PC-3 (cell line): ENCODE measurements around the gene TACR2.

Source experiments
- EZH2 ChIP-seq: fragments of 300-600 bp; sonication (generic); IDR thresholded peaks from one replicate; pipeline ENCODE4 v1.6.1; 2017; ENCODE audit warnings: antibody characterized with exemption, mild to moderate bottlenecking, low read length; ENCODE audit not compliant: unreplicated experiment
- EZH2phosphoT487 ChIP-seq: fragments of 300-600 bp; sonication (generic); IDR thresholded peaks from 2 replicates; pipeline ENCODE4 v1.6.1; 2018; ENCODE audit warnings: mild to moderate bottlenecking, antibody characterized with exemption, low read length, borderline replicate concordance
- TF ChIP-seq, protein P1 (sequence below): fragments of 300-600 bp; sonication (generic); conservative IDR thresholded peaks from 2 replicates; pipeline ENCODE4 v1.5.1; 2017; ENCODE audit warnings: antibody characterized with exemption, low read depth, mild to moderate bottlenecking, low read length

DNA sequence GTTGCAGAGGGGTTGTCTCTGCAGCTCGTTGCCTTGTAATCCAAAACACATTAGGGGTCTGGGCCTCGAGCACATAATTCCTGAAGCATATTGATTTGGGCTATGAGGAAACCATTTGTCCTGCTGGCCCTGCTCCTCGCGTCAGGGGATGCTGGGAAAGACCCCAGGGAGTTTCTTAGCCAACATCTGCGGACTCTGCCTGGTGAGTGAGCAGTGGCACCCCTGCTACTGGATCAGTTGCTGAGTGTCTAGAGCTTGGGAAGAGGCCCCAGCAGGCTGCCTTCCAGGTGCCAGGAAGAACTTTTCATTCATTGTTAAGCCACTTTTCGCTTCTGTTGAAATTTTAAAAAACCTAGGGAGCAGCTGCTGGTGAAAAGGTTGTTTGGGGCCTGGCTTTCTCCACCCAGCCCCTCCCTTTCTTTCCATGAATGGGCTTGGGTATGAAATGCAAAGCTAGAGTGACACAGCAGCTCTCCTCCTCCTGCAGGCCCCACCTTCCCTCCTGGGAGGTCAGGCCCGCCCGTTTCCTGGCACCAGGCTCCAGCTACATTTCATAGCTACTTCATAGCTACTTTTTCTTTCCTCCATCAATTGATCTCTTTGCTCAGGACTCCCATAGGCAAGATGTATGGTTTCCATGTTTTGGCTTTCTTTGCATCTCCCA, 26.8 kb downstream of the TACR2 start:
- no peak for TF ChIP-seq EZH2phosphoT487
- TF ChIP-seq, protein P1, sequence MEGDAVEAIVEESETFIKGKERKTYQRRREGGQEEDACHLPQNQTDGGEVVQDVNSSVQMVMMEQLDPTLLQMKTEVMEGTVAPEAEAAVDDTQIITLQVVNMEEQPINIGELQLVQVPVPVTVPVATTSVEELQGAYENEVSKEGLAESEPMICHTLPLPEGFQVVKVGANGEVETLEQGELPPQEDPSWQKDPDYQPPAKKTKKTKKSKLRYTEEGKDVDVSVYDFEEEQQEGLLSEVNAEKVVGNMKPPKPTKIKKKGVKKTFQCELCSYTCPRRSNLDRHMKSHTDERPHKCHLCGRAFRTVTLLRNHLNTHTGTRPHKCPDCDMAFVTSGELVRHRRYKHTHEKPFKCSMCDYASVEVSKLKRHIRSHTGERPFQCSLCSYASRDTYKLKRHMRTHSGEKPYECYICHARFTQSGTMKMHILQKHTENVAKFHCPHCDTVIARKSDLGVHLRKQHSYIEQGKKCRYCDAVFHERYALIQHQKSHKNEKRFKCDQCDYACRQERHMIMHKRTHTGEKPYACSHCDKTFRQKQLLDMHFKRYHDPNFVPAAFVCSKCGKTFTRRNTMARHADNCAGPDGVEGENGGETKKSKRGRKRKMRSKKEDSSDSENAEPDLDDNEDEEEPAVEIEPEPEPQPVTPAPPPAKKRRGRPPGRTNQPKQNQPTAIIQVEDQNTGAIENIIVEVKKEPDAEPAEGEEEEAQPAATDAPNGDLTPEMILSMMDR: no peak
- no peak for TF ChIP-seq EZH2
